IMR-90 (cell line): ENCODE results near the gene B3GALT4. TPM values are rescaled to one million over a fixed set of nuclear protein-coding genes. Genes with fewer than 3 reads are reported as not detected.

Experiments used
- ATAC-seq: fragments of 200-7000 bp; cut with Tn5 transposase; 2 replicates; pipeline ENCODE4 v1.9.1; 2020; ENCODE audit warnings: low read depth, mild to moderate bottlenecking, moderate library complexity
- BruUV-seq: library from RNA; stranded (reverse); fragments of 400-500 nt; replicated peaks from 2 replicates; lab custom pipeline; 2021; lab: Mats Ljungman, UMichigan
- CTCF ChIA-PET: fragments of 300-600 bp; formaldehyde crosslinking; extraction: SDS; loops from one replicate; lab custom pipeline; 2021; ENCODE audit warnings: antibody characterized with exemption; lab: Yijun Ruan, JAX
- POLR2A ChIA-PET: fragments of 300-600 bp; sonication (Branson Sonifier 250); formaldehyde crosslinking; loops from one replicate; lab custom pipeline; 2022; ENCODE audit warnings: antibody characterized with exemption; ENCODE audit not compliant: unreplicated experiment; lab: Charles Lee
- DNase-seq: peaks from one replicate; pipeline ENCODE4 v3.0.0; 2013
- H2AFZ ChIP-seq: replicated peaks from 2 replicates; pipeline ENCODE3; 2013; ENCODE audit warnings: low read length, mild to moderate bottlenecking; ENCODE audit not compliant: poor library complexity
- H2AK5ac ChIP-seq: 2 replicates; pipeline ENCODE4 v1.6.1; 2013; ENCODE audit warnings: low read depth, low read length, inconsistent platforms
- H2AK9ac ChIP-seq: replicated peaks from 2 replicates; pipeline ENCODE3; 2013; ENCODE audit warnings: mild to moderate bottlenecking, low read depth, low read length, moderate library complexity; ENCODE audit not compliant: poor library complexity
- H2BK120ac ChIP-seq: 2 replicates; pipeline ENCODE4 v1.6.1; 2013; ENCODE audit warnings: low read depth, low read length, inconsistent platforms
- H2BK15ac ChIP-seq: 3 replicates; pipeline ENCODE4 v1.6.1; 2013; ENCODE audit warnings: low read depth, low read length, inconsistent platforms
- H2BK20ac ChIP-seq: 2 replicates; pipeline ENCODE4 v1.6.1; 2013; ENCODE audit warnings: low read depth, mild to moderate bottlenecking, inconsistent platforms, low read length, moderate library complexity
- H2BK5ac ChIP-seq: 2 replicates; pipeline ENCODE4 v1.6.1; 2013; ENCODE audit warnings: mild to moderate bottlenecking, low read depth, low read length, inconsistent platforms; ENCODE audit not compliant: poor library complexity, severe bottlenecking
- H3K14ac ChIP-seq: replicated peaks from 2 replicates; pipeline ENCODE4 v1.6.1; 2013; ENCODE audit warnings: low read depth, low read length, inconsistent platforms
- H3K18ac ChIP-seq: 2 replicates; pipeline ENCODE4 v1.6.1; 2013; ENCODE audit warnings: low read depth, low read length, control low read depth
- H3K23ac ChIP-seq: 2 replicates; pipeline ENCODE4 v1.6.1; 2013; ENCODE audit warnings: low read depth, low read length, inconsistent platforms
- H3K27ac ChIP-seq: 2 replicates; pipeline ENCODE4 v1.5.1; 2013; ENCODE audit warnings: mild to moderate bottlenecking, control low read depth, low read length; ENCODE audit not compliant: insufficient read depth
- H3K27me3 ChIP-seq: 2 replicates; pipeline ENCODE4 v1.6.1; 2013; ENCODE audit warnings: low read length; ENCODE audit not compliant: control insufficient read depth, insufficient read depth
- H3K36me3 ChIP-seq: 2 replicates; pipeline ENCODE4 v1.6.1; 2013; ENCODE audit warnings: low read length, mixed read lengths; ENCODE audit not compliant: control insufficient read depth, insufficient read depth
- H3K4ac ChIP-seq: 2 replicates; pipeline ENCODE4 v1.6.1; 2013; ENCODE audit warnings: low read depth, low read length, inconsistent platforms
- H3K4me1 ChIP-seq: 2 replicates; pipeline ENCODE4 v1.6.1; 2013; ENCODE audit warnings: low read length, mixed read lengths; ENCODE audit not compliant: control insufficient read depth, insufficient read depth
- H3K4me2 ChIP-seq: 2 replicates; pipeline ENCODE4 v1.6.1; 2013; ENCODE audit warnings: low read depth, mild to moderate bottlenecking, control low read depth, low read length, moderate library complexity
- H3K4me3 ChIP-seq: 2 replicates; pipeline ENCODE4 v1.5.1; 2013; ENCODE audit warnings: low read depth, mild to moderate bottlenecking, control low read depth, low read length, moderate library complexity; ENCODE audit not compliant: insufficient read depth
- H3K56ac ChIP-seq: 2 replicates; pipeline ENCODE4 v1.6.1; 2013; ENCODE audit warnings: low read length, inconsistent platforms; ENCODE audit not compliant: insufficient read depth; ENCODE audit errors: extremely low read depth
- H3K79me1 ChIP-seq, 2 experiments: 2 replicates each; pipeline ENCODE4 v1.6.1; 2013; ENCODE audit warnings: low read length in 2 of 2, inconsistent platforms in 1 of 2, low read depth in 1 of 2
- H3K9ac ChIP-seq: 2 replicates; pipeline ENCODE4 v1.6.1; 2013; ENCODE audit warnings: low read depth, low read length, control low read depth
- H3K9me1 ChIP-seq: 2 replicates; pipeline ENCODE4 v1.6.1; 2013; ENCODE audit warnings: low read length, inconsistent platforms; ENCODE audit not compliant: insufficient read depth
- H3K9me3 ChIP-seq: 2 replicates; pipeline ENCODE4 v1.6.1; 2013; ENCODE audit warnings: low read length; ENCODE audit not compliant: control insufficient read depth, insufficient read depth
- H4K20me1 ChIP-seq: 2 replicates; pipeline ENCODE4 v1.6.1; 2013; ENCODE audit warnings: low read length, inconsistent platforms; ENCODE audit not compliant: insufficient read depth
- H4K5ac ChIP-seq: 2 replicates; pipeline ENCODE4 v1.6.1; 2013; ENCODE audit warnings: mild to moderate bottlenecking, low read depth, low read length, control low read depth
- H4K8ac ChIP-seq, 2 experiments: 2 replicates each; pipeline ENCODE4 v1.6.1; 2013; ENCODE audit warnings: low read depth in 2 of 2, low read length in 2 of 2, control low read depth in 1 of 2, inconsistent platforms in 1 of 2
- H4K91ac ChIP-seq: 2 replicates; pipeline ENCODE4 v1.6.1; 2013; ENCODE audit warnings: low read depth, low read length, inconsistent platforms; ENCODE audit not compliant: insufficient read depth
- BHLHE40 ChIP-seq: fragments of 150-350 bp; IDR thresholded peaks from 2 replicates; pipeline ENCODE4 v1.6.1; 2016; ENCODE audit warnings: mild to moderate bottlenecking, low read depth, low read length
- CEBPB ChIP-seq: IDR thresholded peaks from 2 replicates; pipeline ENCODE4 v1.6.1; 2012; ENCODE audit warnings: low read depth, low read length, improper control_type of control experiment
- CTCF ChIP-seq: conservative IDR thresholded peaks from 2 replicates; pipeline ENCODE4 v1.5.1; 2012; ENCODE audit warnings: mild to moderate bottlenecking, low read depth, low read length, improper control_type of control experiment
- ELK1 ChIP-seq: fragments of 150-350 bp; IDR thresholded peaks from 2 replicates; pipeline ENCODE4 v1.6.1; 2016; ENCODE audit warnings: low read depth, mild to moderate bottlenecking, low read length, moderate library complexity, borderline replicate concordance
- FOS ChIP-seq: fragments of 150-350 bp; IDR thresholded peaks from 2 replicates; pipeline ENCODE4 v1.6.1; 2016; ENCODE audit warnings: low read depth, low read length
- MAFK ChIP-seq: IDR thresholded peaks from 2 replicates; pipeline ENCODE4 v1.6.1; 2012; ENCODE audit warnings: low read depth, low read length, improper control_type of control experiment
- MAZ ChIP-seq: IDR thresholded peaks from 2 replicates; pipeline ENCODE4 v1.6.1; 2012; ENCODE audit warnings: low read depth, mild to moderate bottlenecking, low read length, improper control_type of control experiment, moderate library complexity, borderline replicate concordance
- MXI1 ChIP-seq: IDR thresholded peaks from 2 replicates; pipeline ENCODE4 v1.6.1; 2012; ENCODE audit warnings: low read depth, mild to moderate bottlenecking, low read length, moderate library complexity, borderline replicate concordance
- NFE2L2 ChIP-seq: fragments of 150-350 bp; IDR thresholded peaks from 2 replicates; pipeline ENCODE4 v1.6.1; 2016; ENCODE audit warnings: low read depth, mild to moderate bottlenecking, low read length
- POLR2A ChIP-seq: IDR thresholded peaks from 2 replicates; pipeline ENCODE4 v1.6.1; 2012; ENCODE audit warnings: mild to moderate bottlenecking, low read depth, low read length
- RAD21 ChIP-seq: IDR thresholded peaks from 2 replicates; pipeline ENCODE4 v1.6.1; 2012; ENCODE audit warnings: low read length, improper control_type of control experiment
- RCOR1 ChIP-seq: IDR thresholded peaks from 2 replicates; pipeline ENCODE4 v1.6.1; 2012; ENCODE audit warnings: mild to moderate bottlenecking, low read length, improper control_type of control experiment; ENCODE audit not compliant: insufficient replicate concordance
- RFX5 ChIP-seq: IDR thresholded peaks from 2 replicates; pipeline ENCODE4 v1.8.0; 2012; ENCODE audit warnings: low read depth, mild to moderate bottlenecking, low read length, moderate library complexity
- SMC3 ChIP-seq: fragments of 150-350 bp; IDR thresholded peaks from 2 replicates; pipeline ENCODE4 v1.6.1; 2016; ENCODE audit warnings: low read depth, mild to moderate bottlenecking, antibody characterized with exemption, low read length, moderate library complexity
- USF2 ChIP-seq: fragments of 150-350 bp; IDR thresholded peaks from 2 replicates; pipeline ENCODE4 v1.6.1; 2017; ENCODE audit warnings: mild to moderate bottlenecking, antibody characterized with exemption, low read length, low read depth
- WGBS, 2 experiments: methylation state at CpG; one replicate each; pipeline versions ENCODE4 v1.1.5 to v1.1.7; 2013; ENCODE audit warnings: missing lambda C conversion rate in 2 of 2; ENCODE audit not compliant: insufficient read length in 1 of 2; ENCODE audit errors: extremely low coverage in 2 of 2; 5-methylcytosine and 5-hydroxymethylcytosine counted together
- dilution Hi-C: fragments of 300-500 bp; cut with HindIII; formaldehyde crosslinking; loops from one replicate; pipeline ENCODE4 v1.14.3; 2018; ENCODE audit warnings: low sequenced_read_pairs; ENCODE audit not compliant: unreplicated experiment
- in situ Hi-C: fragments of 300-500 bp; cut with MboI; formaldehyde crosslinking; loops from 3 replicates; pipeline ENCODE4 v1.14.3; 2019; ENCODE audit warnings: low sequenced_read_pairs, inconsistent platforms, mixed read lengths
- intact Hi-C: fragments of 100-400 bp; cut with micrococcal nuclease; formaldehyde crosslinking; loops from 2 replicates; pipeline ENCODE4 v1.10.0; 2022
- polyA plus RNA-seq, 3 experiments: library from polyadenylated mRNA; depleted of rRNA; stranded (reverse); fragments of >200 nt; gene quantifications; 2 replicates each; pipeline ENCODE4 v1.2.3, GENCODE V29; 2012; ENCODE audit warnings: low replicate concordance in 1 of 3
- total RNA-seq: library from RNA; depleted of rRNA; stranded (reverse); fragments of >200 nt; gene quantifications from 2 replicates; pipeline ENCODE4 v1.2.3, GENCODE V29; 2012

Gene B3GALT4
- total and polyA plus RNA-seq, 2 of the 4 experiments (the other 2 are of a cell fraction) = 0.70 to 0.72 TPM

GRCh38 chr6:33235221-33235634, 41.7 kb upstream of the B3GALT4 start:
- H3K4me3 ChIP-seq = no peak overlapping the region
- H3K4me1 ChIP-seq = no peaks in the 10 kb centered on the region
- dilution Hi-C loops = no loop called here
- no peak overlapping the region for H3K4ac ChIP-seq
- H4K20me1 ChIP-seq = no peaks in the 10 kb centered on the region
- no peak overlapping the region for H3K27ac ChIP-seq
- H3K9me3 ChIP-seq = no peaks in the 10 kb centered on the region
- BruUV-seq = no TSS peak
- TF ChIP-seq MAZ = no peak
- no peak for TF ChIP-seq MXI1
- TF ChIP-seq SMC3 = no peak
- TF ChIP-seq RFX5 = no peak
- no peak for TF ChIP-seq RCOR1
- TF ChIP-seq NFE2L2 = no peak
- no peak for TF ChIP-seq CEBPB
- TF ChIP-seq BHLHE40 = no peak
- no peak for TF ChIP-seq ELK1
- TF ChIP-seq FOS = no peak
- no peak for TF ChIP-seq CTCF
- TF ChIP-seq RAD21 = no peak
- TF ChIP-seq POLR2A = no peak
- no peak for TF ChIP-seq USF2
- no peak for TF ChIP-seq MAFK
- H2BK120ac ChIP-seq = no peak overlapping the region
- no peaks in the 10 kb centered on the region for H3K9me1 ChIP-seq
- no peak overlapping the region for H4K91ac ChIP-seq
- H2BK20ac ChIP-seq = no peak overlapping the region
- no peak overlapping the region for H2BK5ac ChIP-seq
- no peak overlapping the region for H2AK5ac ChIP-seq
- DNase-seq (no peak), ATAC-seq (no peak)
- no peak overlapping the region for H4K8ac ChIP-seq
- intact Hi-C loops = no loop called here
- ChIA-PET POLR2A (interaction anchor here (0.6 kb wide), 1 partner anchor 19 kb away, joined by 3 read pairs; no protein-coding TSS in a partner anchor), CTCF (interaction anchor here (1.1 to 1.2 kb wide), 2 partner anchors 13 to 75 kb away, joined by 3 read pairs; no protein-coding TSS in a partner anchor)
- H3K4me2 ChIP-seq = no peak overlapping the region
- no peak overlapping the region for H2AK9ac ChIP-seq
- H3K36me3 ChIP-seq = no peaks in the 10 kb centered on the region
- in situ Hi-C loops = no loop called here
- H3K56ac ChIP-seq = no peak overlapping the region
- WGBS, 2 experiments = 7% methylated on average over 2 of the region's 6 CpGs; no CpG with 5 or more reads in 1 of the 2 experiments
- no peak overlapping the region for H2AFZ ChIP-seq
- no peak overlapping the region for H3K14ac ChIP-seq
- no peak overlapping the region for H4K5ac ChIP-seq
- no peaks in the 10 kb centered on the region for H3K79me1 ChIP-seq
- no peak overlapping the region for H3K18ac ChIP-seq
- peaks cover 52% of the 10 kb centered on the region for H3K27me3 ChIP-seq
- no peak overlapping the region for H3K9ac ChIP-seq
- H3K23ac ChIP-seq = no peak overlapping the region
- H2BK15ac ChIP-seq = no peak overlapping the region
